Activated B cell treated with CpG ODN at 0.5 μM for 24 hours (primary cell): ENCODE results near the gene RBMS1. TPM values are rescaled to one million over a fixed set of nuclear protein-coding genes. Genes with fewer than 3 reads are reported as not detected.

Experiments
- ATAC-seq: fragments of 200-7000 bp; cut with Tn5 transposase; one replicate; pipeline ENCODE4 v1.10.0; 2021; ENCODE audit warnings: low read depth, mild to moderate bottlenecking, moderate library complexity
- CTCF ChIA-PET: fragments of 350-600 bp; sonication (Branson Sonifier 250); formaldehyde crosslinking; loops from one replicate; lab custom pipeline; 2021; ENCODE audit warnings: antibody characterized with exemption; lab: Charles Lee
- POLR2A ChIA-PET: fragments of 350-600 bp; sonication (Branson Sonifier 250); formaldehyde crosslinking; loops from one replicate; lab custom pipeline; 2021; ENCODE audit warnings: antibody characterized with exemption; lab: Charles Lee
- DNase-seq: peaks from one replicate; pipeline ENCODE4 v3.0.0; 2022
- H3K27ac Mint-ChIP-seq: one replicate; pipeline ENCODE4 v1.8.0; 2020; ENCODE audit warnings: mixed read lengths
- H3K27me3 Mint-ChIP-seq: one replicate; pipeline ENCODE4 v1.8.0; 2021; ENCODE audit warnings: mixed read lengths
- H3K36me3 Mint-ChIP-seq: one replicate; pipeline ENCODE4 v1.8.0; 2021; ENCODE audit warnings: low read depth, mixed read lengths
- H3K4me1 Mint-ChIP-seq: one replicate; pipeline ENCODE4 v1.8.0; 2021; ENCODE audit warnings: mixed read lengths
- H3K4me3 Mint-ChIP-seq: one replicate; pipeline ENCODE4 v1.8.0; 2020; ENCODE audit warnings: mild to moderate bottlenecking, mixed read lengths
- H3K9me3 Mint-ChIP-seq: one replicate; pipeline ENCODE4 v1.8.0; 2020; ENCODE audit warnings: mixed read lengths
- CTCF ChIP-seq: fragments of 200-600 bp; IDR thresholded peaks from one replicate; pipeline ENCODE4 v1.8.0; 2022; ENCODE audit warnings: antibody characterized with exemption, mild to moderate bottlenecking
- intact Hi-C: fragments of 100-400 bp; cut with micrococcal nuclease; formaldehyde crosslinking; loops from one replicate; pipeline ENCODE4 v1.15.1; 2024
- total RNA-seq: library from RNA; stranded (reverse); gene quantifications from 2 replicates; pipeline ENCODE4 v1.2.3, GENCODE V29; 2022

RBMS1 gene
- total RNA-seq, 1 donor from 2014 or later = 30.9 TPM

- Mint-ChIP-seq H3K27me3 (no peaks in the 10 kb centered on the region), H3K9me3 (no peaks in the 10 kb centered on the region), H3K36me3 (no peaks in the 10 kb centered on the region), H3K4me1 (peaks cover 74% of the 10 kb centered on the region), H3K27ac (no peak overlapping the region), H3K4me3 (no peak overlapping the region)
- ChIA-PET POLR2A (interaction anchor here (0.7 to 2.1 kb wide), 2 partner anchors 33 to 437 kb away, joined by 6 to 10 read pairs; no protein-coding TSS in a partner anchor), CTCF (no interaction called here)
- intact Hi-C loops = no loop called here
- DNase-seq (no peak), ATAC-seq (no peak)
- TF ChIP-seq CTCF = no peak
Observed at GRCh38 chr2:160375037-160375436, 118.6 kb downstream of the RBMS1 start.

DNA sequence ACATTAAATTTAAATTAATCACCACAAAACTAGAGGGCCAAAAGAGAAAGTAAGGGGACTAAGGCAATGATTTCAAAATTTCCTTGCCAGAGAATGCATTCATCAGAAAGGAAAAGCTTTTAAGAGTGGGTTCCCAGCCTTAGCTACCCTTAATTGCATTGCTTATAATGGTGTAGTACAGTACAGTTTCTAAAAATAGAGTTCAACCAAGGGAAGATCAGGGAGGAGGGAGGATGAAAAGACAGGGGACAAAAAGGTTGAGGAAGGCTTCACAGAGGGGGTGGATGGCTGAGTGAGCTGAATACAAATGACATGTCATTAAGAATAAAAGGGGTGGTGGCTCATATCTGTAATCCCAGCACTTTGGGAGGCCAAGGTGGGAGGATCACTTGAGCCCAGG, 119.9 kb downstream of the RBMS1 start:
- ChIA-PET CTCF (interaction anchor here (1.0 to 1.3 kb wide), 2 partner anchors 21 to 56 kb away, joined by 4 read pairs; no protein-coding TSS in a partner anchor), POLR2A (no interaction called here)
- H3K9me3 Mint-ChIP-seq = no peaks in the 10 kb centered on the region
- ATAC-seq = no peak
- H3K4me3 Mint-ChIP-seq = no peak overlapping the region
- H3K4me1 Mint-ChIP-seq = peaks cover 75% of the 10 kb centered on the region
- H3K36me3 Mint-ChIP-seq = no peaks in the 10 kb centered on the region
- no peak overlapping the region for H3K27ac Mint-ChIP-seq
- no peaks in the 10 kb centered on the region for H3K27me3 Mint-ChIP-seq
- no peak for DNase-seq
- no peak for TF ChIP-seq CTCF
- intact Hi-C loops = no loop called here

- TF ChIP-seq CTCF = no peak
- no peaks in the 10 kb centered on the region for H3K36me3 Mint-ChIP-seq
- intact Hi-C loops = no loop called here
- H3K27ac Mint-ChIP-seq = no peak overlapping the region
- H3K4me3 Mint-ChIP-seq = no peak overlapping the region
- ChIA-PET CTCF (interaction anchor here (1.0 to 1.3 kb wide), 2 partner anchors 20 to 56 kb away, joined by 4 read pairs; no protein-coding TSS in a partner anchor), POLR2A (no interaction called here)
- ATAC-seq (no peak), DNase-seq (no peak)
- H3K27me3 Mint-ChIP-seq = no peaks in the 10 kb centered on the region
- H3K9me3 Mint-ChIP-seq = no peaks in the 10 kb centered on the region
- peaks cover 77% of the 10 kb centered on the region for H3K4me1 Mint-ChIP-seq
Observed at GRCh38 chr2:160373263-160373662, 120.3 kb downstream of the RBMS1 start.

GRCh38 chr2:160372585-160372984, 121.0 kb downstream of the RBMS1 start:
- no peak for TF ChIP-seq CTCF
- peaks cover 82% of the 10 kb centered on the region for H3K4me1 Mint-ChIP-seq
- intact Hi-C loops = no loop called here

GRCh38 chr2:160372010-160372356, 121.6 kb downstream of the RBMS1 start:
- Mint-ChIP-seq H3K9me3 (no peaks in the 10 kb centered on the region), H3K4me3 (no peak overlapping the region), H3K36me3 (peaks cover under 1% of the 10 kb centered on the region), H3K27me3 (no peaks in the 10 kb centered on the region), H3K27ac (no peak overlapping the region), H3K4me1 (peaks cover 76% of the 10 kb centered on the region)
- intact Hi-C loops = no loop called here
- ATAC-seq (no peak), DNase-seq (no peak)
- TF ChIP-seq CTCF = no peak
- ChIA-PET POLR2A (no interaction called here), CTCF (no interaction called here)

More at GRCh38 chr2:160372585-160372984, 121.0 kb downstream of the RBMS1 start:
- ChIA-PET CTCF (no interaction called here), POLR2A (no interaction called here)
- ATAC-seq = no peak
- H3K9me3 Mint-ChIP-seq = no peaks in the 10 kb centered on the region
- no peak overlapping the region for H3K4me3 Mint-ChIP-seq
- H3K36me3 Mint-ChIP-seq = no peaks in the 10 kb centered on the region
- no peak overlapping the region for H3K27ac Mint-ChIP-seq
- DNase-seq = no peak
- no peaks in the 10 kb centered on the region for H3K27me3 Mint-ChIP-seq
